ENCODE measurements around the gene C1orf116. TPM values are rescaled to one million over a fixed set of nuclear protein-coding genes. Genes with fewer than 3 reads are reported as not detected.

The C1orf116 gene
- total RNA-seq, 1 donor from 2014 or later: 31.9 TPM

DNA sequence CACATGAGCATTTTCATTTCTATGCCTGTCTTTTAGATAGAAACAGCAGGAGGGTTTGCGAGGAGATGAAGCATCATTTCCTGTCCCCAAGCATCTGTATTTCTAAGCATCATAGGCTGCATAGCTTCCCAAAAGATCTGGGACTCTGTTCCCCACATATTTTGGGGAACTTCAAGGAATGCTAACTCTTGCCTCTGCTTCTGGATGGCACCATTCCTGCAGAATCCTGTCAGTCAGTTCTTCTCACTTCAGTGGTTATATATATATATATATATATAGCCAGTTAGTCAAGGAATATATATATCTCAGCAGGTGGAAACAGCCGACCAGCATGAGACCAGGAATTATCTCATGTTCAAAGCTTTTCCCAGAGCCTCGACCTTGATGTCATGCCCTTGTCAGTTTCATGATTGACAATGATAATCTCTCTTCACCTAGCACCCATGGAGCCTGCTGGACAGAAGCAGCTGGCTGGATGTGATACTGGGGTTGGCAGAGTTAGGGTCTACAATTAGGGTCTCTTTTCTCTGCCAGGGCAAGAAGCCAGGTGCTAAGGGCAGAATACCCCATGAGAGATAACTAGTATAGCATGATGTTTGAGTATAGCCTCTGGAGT is 22.9 kb upstream of the C1orf116 start:
- H3K4me1 Mint-ChIP-seq (ENCODE audit: low read depth): peaks cover 5% of the 10 kb centered on the region

DNA sequence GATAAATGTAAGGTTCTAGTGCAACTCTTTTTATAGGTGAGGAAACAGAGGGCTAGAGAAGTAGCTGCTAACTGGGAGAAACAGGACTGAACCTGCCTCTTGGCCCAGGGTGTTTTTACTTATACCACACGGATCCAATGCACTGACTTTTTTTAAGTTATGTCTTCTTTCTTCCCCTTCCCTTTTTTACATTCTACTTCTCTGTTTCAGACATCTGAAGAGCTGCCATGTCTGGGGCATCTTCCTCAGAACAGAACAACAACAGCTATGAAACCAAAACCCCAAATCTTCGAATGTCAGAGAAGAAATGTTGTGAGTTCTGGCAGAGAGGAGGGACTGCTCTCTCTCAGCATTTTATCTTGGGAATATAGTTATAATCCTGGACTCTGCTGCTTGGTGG is 21.9 kb upstream of the C1orf116 start:
- peak overlapping the region; percentile 97 for H3K4me3 Mint-ChIP-seq (ENCODE audit: low read depth)
- no peak overlapping the region for H3K27ac Mint-ChIP-seq
- peaks cover 6% of the 10 kb centered on the region for H3K27me3 Mint-ChIP-seq
- H3K9me3 Mint-ChIP-seq (ENCODE audit: low read depth): no peaks in the 10 kb centered on the region
- DNase-seq (ENCODE audit: low spot score, unreplicated experiment): no peak
- no peaks in the 10 kb centered on the region for H3K36me3 Mint-ChIP-seq (ENCODE audit: insufficient read depth)
- TF ChIP-seq, protein P1, sequence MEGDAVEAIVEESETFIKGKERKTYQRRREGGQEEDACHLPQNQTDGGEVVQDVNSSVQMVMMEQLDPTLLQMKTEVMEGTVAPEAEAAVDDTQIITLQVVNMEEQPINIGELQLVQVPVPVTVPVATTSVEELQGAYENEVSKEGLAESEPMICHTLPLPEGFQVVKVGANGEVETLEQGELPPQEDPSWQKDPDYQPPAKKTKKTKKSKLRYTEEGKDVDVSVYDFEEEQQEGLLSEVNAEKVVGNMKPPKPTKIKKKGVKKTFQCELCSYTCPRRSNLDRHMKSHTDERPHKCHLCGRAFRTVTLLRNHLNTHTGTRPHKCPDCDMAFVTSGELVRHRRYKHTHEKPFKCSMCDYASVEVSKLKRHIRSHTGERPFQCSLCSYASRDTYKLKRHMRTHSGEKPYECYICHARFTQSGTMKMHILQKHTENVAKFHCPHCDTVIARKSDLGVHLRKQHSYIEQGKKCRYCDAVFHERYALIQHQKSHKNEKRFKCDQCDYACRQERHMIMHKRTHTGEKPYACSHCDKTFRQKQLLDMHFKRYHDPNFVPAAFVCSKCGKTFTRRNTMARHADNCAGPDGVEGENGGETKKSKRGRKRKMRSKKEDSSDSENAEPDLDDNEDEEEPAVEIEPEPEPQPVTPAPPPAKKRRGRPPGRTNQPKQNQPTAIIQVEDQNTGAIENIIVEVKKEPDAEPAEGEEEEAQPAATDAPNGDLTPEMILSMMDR (IDR thresholded peaks at IDR 0.05; ENCODE audit: unreplicated experiment): no peak
- peaks cover 10% of the 10 kb centered on the region for H3K4me1 Mint-ChIP-seq (ENCODE audit: low read depth)

More for the DNA sequence above, 22.9 kb upstream of the C1orf116 start:
- H3K4me3 Mint-ChIP-seq (ENCODE audit: low read depth): no peak overlapping the region
- no peak overlapping the region for H3K27ac Mint-ChIP-seq
- H3K27me3 Mint-ChIP-seq: peaks cover 6% of the 10 kb centered on the region
- no peaks in the 10 kb centered on the region for H3K36me3 Mint-ChIP-seq (ENCODE audit: insufficient read depth)
- TF ChIP-seq, protein P1 (IDR thresholded peaks at IDR 0.05; ENCODE audit: unreplicated experiment): no peak
- DNase-seq (ENCODE audit: low spot score, unreplicated experiment): no peak
- H3K9me3 Mint-ChIP-seq (ENCODE audit: low read depth): no peaks in the 10 kb centered on the region

DNA sequence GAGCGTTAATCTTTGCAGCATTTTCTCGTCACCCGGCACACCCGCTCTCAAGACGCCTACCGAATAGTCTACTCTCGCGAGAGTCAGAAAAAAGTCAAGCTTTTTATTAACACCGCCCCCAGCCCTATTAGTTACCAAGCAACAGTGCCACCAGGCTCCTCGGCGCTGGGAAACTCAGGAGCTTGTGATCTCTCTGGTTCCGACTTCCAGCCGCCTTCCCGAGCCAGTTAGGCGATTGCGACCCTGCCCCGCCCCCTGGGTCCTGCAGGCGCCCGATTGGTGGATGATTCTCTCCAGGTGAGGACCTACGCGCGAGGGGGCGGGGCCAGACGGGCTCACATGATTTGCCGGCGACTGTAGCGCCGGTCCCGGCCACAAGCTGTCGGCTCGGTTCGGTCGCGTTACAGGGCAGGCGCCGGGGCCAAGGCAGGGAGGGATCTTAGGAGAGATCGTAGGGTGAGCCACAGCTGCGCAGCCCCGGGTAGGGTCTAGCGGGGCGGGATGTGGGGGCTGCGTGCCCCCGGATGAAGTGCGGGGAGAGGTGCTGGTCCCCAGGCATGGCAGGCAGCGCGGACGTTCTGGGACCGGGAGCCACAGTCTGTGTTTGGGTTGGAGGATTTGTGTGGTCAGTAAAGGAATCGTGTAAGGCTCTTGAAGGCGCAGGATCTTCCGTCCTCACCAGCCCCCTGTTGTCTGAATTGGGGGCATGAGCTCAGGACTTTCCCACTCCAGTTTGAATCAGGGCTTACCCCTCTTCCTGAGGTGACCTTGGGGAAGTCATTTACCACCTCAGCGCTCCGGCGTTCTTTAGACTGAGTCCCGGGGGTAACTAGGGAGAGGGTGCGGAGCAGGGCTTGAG is 20.6 kb upstream of the C1orf116 start, which contains the start of gene PFKFB2:
Gene PFKFB2, plus strand, starts transcription at position 365 of the 859 bp plus-strand sequence. CDS start 1,443 bp downstream, outside the sequence.
- H3K27me3 Mint-ChIP-seq: peaks cover 6% of the 10 kb centered on the region
- H3K4me1 Mint-ChIP-seq (ENCODE audit: low read depth): peaks cover 16% of the 10 kb centered on the region
- peak within 1 kb of the TSS; percentile 97 for H3K4me3 Mint-ChIP-seq (ENCODE audit: low read depth)
- peaks cover 4% of the 10 kb centered on the region for H3K36me3 Mint-ChIP-seq (ENCODE audit: insufficient read depth)
- TF ChIP-seq, protein P1 (IDR thresholded peaks at IDR 0.05; ENCODE audit: unreplicated experiment): peak; percentile 29
- peak; percentile 99 for DNase-seq (ENCODE audit: low spot score, unreplicated experiment)
- no peaks in the 10 kb centered on the region for H3K9me3 Mint-ChIP-seq (ENCODE audit: low read depth)
- peak within 1 kb of the TSS; percentile 98 for H3K27ac Mint-ChIP-seq

DNA sequence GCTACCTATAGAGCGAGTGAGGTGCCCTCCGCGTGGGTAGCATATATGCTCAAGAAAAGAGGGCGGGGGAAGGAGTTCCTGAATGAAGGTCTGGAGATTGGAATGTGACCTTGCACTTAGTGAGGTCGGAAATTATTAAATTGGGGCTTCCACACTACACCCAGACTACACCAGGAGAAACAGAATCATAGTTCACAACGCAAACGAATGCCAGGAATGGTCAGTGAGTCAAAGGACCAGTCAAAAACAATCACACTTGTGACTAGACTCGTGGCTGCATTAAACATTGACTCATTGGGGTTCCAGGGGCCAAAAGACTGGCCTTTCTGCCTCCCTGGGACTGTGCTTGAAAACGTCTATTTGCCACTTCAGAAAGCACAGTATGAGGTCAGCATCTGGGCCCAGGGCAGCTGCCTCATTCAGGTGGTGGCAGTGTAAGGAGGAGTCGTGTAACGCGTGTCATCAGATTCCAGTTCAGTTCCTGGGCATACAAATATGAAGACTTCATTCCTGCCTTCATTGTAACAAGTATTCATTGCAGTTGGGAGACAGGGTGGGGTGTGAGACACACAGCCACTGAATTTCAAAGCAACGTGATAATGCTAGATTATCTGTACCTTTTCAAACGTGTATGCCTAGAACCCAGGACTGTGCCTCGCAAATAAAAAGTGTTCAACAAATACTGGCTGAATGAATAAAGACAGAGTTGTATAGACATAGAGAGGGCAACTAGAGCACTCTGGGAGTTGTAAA is 18.8 kb upstream of the C1orf116 start, which contains the start of gene YOD1:
Gene YOD1, minus strand, starts transcription at position 18 of the 753 bp plus-strand sequence. CDS start 178 bp downstream, outside the sequence.
- Mint-ChIP-seq H3K4me1 (ENCODE audit: low read depth) (peaks cover 25% of the 10 kb centered on the region), H3K36me3 (ENCODE audit: insufficient read depth) (peaks cover 5% of the 10 kb centered on the region), H3K27me3 (peaks cover 6% of the 10 kb centered on the region), H3K27ac (peak within 1 kb of the TSS; percentile 98), H3K9me3 (ENCODE audit: low read depth) (no peaks in the 10 kb centered on the region), H3K4me3 (ENCODE audit: low read depth) (peak within 1 kb of the TSS; percentile 97)
- TF ChIP-seq, protein P1 (IDR thresholded peaks at IDR 0.05; ENCODE audit: unreplicated experiment): no peak
- no peak for DNase-seq (ENCODE audit: low spot score, unreplicated experiment)

Measured in progenitor cell of endocrine pancreas (in vitro differentiated cells).